ENCODE measurements around the gene FUBP1.

The FUBP1 gene

DNA sequence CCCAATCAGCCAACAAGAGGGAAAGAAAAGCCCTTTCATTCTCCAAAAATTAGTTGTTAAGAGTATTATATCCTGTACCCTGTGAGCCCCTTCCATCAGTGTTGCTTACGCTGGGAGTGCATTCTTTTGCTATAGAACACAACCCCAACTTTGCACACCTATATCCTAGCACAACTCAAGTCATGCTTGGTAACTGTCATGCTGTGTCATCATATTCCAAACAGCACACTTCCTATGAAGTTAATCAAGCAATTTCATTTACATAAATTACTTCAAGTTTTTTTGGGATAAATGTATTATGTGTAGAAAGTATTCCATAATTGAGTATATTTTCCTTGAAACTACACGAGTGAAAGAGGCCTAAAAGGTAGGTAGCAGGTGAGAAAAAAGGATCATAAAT, 20.0 kb downstream of the FUBP1 start:
- no peak overlapping the region for H3K27ac ChIP-seq
- TF ChIP-seq, protein P1, sequence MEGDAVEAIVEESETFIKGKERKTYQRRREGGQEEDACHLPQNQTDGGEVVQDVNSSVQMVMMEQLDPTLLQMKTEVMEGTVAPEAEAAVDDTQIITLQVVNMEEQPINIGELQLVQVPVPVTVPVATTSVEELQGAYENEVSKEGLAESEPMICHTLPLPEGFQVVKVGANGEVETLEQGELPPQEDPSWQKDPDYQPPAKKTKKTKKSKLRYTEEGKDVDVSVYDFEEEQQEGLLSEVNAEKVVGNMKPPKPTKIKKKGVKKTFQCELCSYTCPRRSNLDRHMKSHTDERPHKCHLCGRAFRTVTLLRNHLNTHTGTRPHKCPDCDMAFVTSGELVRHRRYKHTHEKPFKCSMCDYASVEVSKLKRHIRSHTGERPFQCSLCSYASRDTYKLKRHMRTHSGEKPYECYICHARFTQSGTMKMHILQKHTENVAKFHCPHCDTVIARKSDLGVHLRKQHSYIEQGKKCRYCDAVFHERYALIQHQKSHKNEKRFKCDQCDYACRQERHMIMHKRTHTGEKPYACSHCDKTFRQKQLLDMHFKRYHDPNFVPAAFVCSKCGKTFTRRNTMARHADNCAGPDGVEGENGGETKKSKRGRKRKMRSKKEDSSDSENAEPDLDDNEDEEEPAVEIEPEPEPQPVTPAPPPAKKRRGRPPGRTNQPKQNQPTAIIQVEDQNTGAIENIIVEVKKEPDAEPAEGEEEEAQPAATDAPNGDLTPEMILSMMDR (conservative IDR thresholded peaks at IDR 0.05): no peak
- TF ChIP-seq ZFX (IDR thresholded peaks at IDR 0.05): no peak

DNA sequence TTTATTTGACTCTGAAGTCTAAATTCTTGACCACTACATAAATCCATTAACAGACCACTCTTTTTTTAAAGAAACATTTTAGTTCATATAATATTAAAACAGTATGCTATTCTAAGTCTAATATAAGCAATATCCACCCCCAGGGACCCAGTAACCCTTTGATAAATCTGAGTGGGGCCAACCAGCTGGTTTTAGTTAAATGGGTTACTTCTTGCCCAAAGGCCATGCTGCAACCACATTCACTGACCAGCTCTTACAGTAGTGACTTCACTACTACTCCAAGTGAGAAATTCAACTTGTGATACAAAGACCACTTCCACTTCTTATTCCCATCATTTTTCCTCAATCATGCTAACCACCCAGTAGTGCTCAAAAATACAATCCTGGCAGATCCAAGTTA, 20.5 kb downstream of the FUBP1 start:
- no peak overlapping the region for H3K27ac ChIP-seq
- TF ChIP-seq, protein P1 (conservative IDR thresholded peaks at IDR 0.05): no peak
- no peak for TF ChIP-seq ZFX (IDR thresholded peaks at IDR 0.05)

DNA sequence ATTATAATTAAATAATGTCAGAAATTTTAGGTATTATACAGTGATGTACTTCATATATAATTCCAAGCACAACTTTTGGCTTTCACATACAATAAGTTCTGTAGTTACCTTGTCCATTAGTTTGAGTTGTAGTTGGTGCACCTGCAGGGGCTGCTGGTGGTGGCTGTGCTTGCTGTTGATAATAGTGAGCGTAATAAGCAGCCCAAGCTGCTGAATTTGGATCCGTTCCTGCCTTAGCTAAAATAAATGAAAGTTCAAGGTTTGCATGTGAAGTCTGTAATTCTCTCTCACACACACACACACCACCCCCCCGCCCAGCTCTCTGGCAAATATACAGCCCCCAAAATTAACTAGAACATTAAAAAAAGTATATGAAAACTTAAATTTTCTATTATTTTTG, 22.4 kb downstream of the FUBP1 start:
- no peak overlapping the region for H3K27ac ChIP-seq
- TF ChIP-seq, protein P1 (conservative IDR thresholded peaks at IDR 0.05): no peak
- TF ChIP-seq ZFX (IDR thresholded peaks at IDR 0.05): no peak

DNA sequence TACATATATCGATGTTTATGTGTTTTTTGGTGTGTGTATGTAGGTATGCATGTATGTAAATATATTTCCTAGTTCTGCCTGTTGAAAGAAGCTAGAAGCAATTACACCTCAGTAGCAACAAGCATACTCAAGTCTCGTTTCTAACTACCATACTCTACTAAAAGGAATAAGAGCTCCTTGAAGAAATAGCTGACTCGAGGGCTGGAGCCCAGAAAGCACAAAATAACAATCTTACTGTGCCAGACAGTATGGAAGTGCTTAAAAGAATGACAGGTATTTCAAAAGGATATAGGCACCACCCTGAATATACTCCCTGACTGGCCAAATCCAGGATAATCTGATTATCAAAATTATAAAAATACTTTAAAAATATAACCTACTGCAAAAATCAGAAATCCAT, 23.2 kb downstream of the FUBP1 start:
- H3K27ac ChIP-seq: no peak overlapping the region
- TF ChIP-seq ZFX (IDR thresholded peaks at IDR 0.05): no peak
- TF ChIP-seq, protein P1 (conservative IDR thresholded peaks at IDR 0.05): no peak

DNA sequence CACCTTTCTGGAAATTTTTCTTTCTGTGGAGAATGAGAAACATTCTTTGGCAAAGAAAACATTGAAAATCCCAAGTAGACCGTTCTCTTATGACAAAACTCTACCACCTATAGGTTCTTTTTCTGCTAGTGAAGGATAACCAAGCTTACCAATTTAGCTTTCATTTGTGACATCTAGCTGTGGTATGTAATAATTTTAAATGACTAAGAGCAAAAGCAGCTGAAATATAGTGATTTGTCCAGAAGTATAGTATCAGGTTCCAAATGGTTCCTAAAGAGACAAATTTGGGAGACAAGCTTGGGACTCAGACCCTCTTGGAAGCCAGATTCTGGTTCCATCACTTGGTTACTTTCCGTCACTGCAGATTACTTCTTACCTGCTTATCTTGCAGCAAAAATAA, 24.4 kb downstream of the FUBP1 start:
- no peak overlapping the region for H3K27ac ChIP-seq
- TF ChIP-seq, protein P1 (conservative IDR thresholded peaks at IDR 0.05): no peak
- no peak for TF ChIP-seq ZFX (IDR thresholded peaks at IDR 0.05)

DNA sequence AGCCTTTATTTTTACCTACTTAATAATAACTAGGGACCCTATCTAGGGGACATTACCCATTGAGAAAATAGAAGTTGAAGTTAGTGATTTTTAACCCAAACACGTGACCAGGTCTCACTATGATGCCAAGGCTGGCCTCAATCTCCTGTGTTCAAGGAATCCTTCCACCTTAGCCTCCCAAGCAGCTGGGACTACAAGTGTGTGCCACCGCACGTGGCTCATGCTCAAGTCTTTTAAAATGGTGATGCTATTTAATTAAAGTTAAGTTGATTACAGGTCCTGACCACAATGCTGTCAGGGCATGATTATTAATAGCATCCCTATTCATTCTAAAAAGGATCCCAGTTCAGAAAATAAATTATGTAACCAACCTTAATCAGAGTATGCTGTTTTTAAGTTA, 25.0 kb downstream of the FUBP1 start:
- no peak overlapping the region for H3K27ac ChIP-seq
- TF ChIP-seq, protein P1 (conservative IDR thresholded peaks at IDR 0.05): no peak
- no peak for TF ChIP-seq ZFX (IDR thresholded peaks at IDR 0.05)

DNA sequence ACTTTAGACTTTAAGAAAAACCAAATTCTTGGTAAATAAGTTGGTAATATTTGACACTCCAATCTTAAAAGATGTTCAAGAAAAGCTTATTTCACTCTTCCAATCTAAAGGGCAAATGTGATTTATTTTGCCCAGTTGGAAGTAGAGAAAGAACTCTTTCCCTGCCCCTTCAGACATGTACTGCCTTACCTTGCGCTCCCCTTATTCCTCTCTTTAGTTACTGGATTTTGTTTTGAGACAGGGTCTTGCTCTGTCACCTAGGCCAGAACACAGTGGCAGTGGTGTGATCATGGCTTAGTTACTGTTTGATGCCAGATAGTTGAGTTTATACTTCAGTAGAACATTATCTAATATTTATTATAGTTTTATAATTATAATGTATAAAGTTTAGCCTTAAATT, 27.5 kb downstream of the FUBP1 start:
- TF ChIP-seq, protein P1 (conservative IDR thresholded peaks at IDR 0.05): no peak
- TF ChIP-seq ZFX (IDR thresholded peaks at IDR 0.05): no peak
- no peak overlapping the region for H3K27ac ChIP-seq

All from C4-2B (cell line).